ENCODE measurements around the gene TCTN1.
A peak's percentile ranks its signal among the peaks of the same experiment; 100 is the strongest.

The TCTN1 gene

GRCh38 chr12:110693731-110694130 is 79.8 kb downstream of the TCTN1 start:
- no peak overlapping the region for H3K4me3 ChIP-seq (ENCODE audit: low read length)
- TF ChIP-seq, protein P1, sequence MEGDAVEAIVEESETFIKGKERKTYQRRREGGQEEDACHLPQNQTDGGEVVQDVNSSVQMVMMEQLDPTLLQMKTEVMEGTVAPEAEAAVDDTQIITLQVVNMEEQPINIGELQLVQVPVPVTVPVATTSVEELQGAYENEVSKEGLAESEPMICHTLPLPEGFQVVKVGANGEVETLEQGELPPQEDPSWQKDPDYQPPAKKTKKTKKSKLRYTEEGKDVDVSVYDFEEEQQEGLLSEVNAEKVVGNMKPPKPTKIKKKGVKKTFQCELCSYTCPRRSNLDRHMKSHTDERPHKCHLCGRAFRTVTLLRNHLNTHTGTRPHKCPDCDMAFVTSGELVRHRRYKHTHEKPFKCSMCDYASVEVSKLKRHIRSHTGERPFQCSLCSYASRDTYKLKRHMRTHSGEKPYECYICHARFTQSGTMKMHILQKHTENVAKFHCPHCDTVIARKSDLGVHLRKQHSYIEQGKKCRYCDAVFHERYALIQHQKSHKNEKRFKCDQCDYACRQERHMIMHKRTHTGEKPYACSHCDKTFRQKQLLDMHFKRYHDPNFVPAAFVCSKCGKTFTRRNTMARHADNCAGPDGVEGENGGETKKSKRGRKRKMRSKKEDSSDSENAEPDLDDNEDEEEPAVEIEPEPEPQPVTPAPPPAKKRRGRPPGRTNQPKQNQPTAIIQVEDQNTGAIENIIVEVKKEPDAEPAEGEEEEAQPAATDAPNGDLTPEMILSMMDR (conservative IDR thresholded peaks at IDR 0.05; ENCODE audit: low read depth, low read length): no peak
- DNase-seq (ENCODE audit: low read depth): no peak

GRCh38 chr12:110694330-110694901 is 80.5 kb downstream of the TCTN1 start:
- H3K4me3 ChIP-seq (ENCODE audit: low read length): no peak overlapping the region
- no peak for DNase-seq (ENCODE audit: low read depth)
- TF ChIP-seq, protein P1 (conservative IDR thresholded peaks at IDR 0.05; ENCODE audit: low read depth, low read length): no peak

GRCh38 chr12:110696283-110696682 is 82.4 kb downstream of the TCTN1 start:
- DNase-seq (ENCODE audit: low read depth): no peak
- TF ChIP-seq, protein P1 (conservative IDR thresholded peaks at IDR 0.05; ENCODE audit: low read depth, low read length): no peak
- no peak overlapping the region for H3K4me3 ChIP-seq (ENCODE audit: low read length)

DNA sequence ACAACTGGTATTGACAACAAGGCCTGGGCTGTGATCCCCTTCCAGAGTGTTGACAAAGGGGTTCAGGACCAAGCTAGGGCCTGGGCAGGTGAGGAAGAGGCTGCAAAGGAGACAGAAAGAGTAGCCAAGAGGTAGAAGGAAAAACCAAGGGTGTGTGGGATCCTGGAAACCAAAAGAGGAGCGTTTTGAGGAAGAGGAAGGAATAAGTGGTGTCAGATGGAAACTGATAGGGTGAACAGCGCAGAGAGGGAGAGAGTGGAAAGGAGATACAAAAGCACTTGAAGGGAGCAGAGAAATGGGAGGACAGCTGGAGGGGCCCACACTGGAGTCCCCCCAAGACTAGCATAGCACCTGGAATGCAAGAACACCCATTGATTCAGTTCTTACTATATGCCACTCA is 83.3 kb downstream of the TCTN1 start:
- H3K4me3 ChIP-seq (ENCODE audit: low read length): no peak overlapping the region
- TF ChIP-seq, protein P1 (conservative IDR thresholded peaks at IDR 0.05; ENCODE audit: low read depth, low read length): no peak
- no peak for DNase-seq (ENCODE audit: low read depth)

DNA sequence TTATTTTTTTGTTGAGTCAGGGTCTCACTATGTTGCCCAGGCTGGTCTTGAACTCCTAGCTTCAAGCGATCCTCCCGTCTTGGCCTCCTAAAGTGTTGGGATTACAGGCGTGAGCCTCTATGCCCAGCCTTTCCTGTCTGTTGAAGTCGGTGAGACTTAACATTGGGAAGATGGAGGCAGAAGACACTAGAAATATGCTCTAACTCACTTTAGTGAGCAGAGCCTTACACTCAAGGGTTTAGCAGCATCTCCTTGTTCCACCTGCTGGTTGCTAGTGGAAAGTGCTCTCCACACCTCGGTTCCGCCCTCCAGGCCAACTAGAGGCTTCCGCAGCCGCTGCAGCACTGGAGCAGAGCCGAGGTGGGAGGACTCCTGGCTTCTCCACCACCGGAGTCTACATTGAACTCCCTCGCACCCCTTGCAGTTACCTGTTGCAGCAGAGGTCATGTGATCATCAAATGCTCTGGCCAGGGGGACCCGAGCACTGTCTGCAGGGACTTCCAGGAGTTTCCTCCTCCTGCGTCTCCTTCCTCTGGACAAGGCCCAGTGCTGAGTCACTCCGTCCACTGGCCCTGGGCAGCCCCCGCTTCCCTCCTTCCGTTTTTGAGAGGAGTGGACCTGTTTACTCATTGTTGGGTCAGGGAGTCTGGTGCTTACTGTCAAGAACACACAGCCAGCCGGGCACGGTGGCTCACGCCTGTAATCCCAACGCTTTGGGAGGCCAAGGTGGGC is 84.4 kb downstream of the TCTN1 start:
- TF ChIP-seq, protein P1 (conservative IDR thresholded peaks at IDR 0.05; ENCODE audit: low read depth, low read length): peak; percentile 74
- DNase-seq (ENCODE audit: low read depth): peak; percentile 34
- no peak overlapping the region for H3K4me3 ChIP-seq (ENCODE audit: low read length)

All from retinal pigment epithelial cell (primary cell).